ENCODE data around the gene THSD7A.

The THSD7A gene

DNA sequence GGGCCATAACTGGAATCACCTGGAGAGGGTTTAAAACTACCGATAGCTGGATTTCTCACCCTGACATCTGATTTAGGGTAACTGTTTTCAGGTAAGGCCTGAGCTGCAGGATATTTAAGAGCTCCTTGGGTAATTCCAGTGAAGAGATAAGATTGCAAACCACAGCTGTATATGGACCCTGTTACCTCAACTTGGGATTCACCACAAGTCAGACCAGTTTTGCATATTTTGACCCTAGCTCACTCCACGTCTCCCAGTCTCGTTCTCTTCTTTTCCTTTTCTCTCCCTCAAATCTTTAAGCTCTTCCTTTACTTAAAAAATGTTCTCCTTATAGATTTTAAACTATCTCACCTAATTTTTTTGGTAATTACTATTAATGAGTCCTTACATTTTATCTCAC lies 264.4 kb downstream of the THSD7A start:
- Histone ChIP-seq H3K4me3 (ENCODE audit: low read length) (no peak overlapping the region), H2AFZ (ENCODE audit: low read depth, low read length) (no peak overlapping the region), H3K36me3 (ENCODE audit: insufficient read depth, low read length) (no peaks in the 10 kb centered on the region), H3K9me3 (ENCODE audit: low read length) (no peaks in the 10 kb centered on the region), H3K4me1 (ENCODE audit: insufficient read depth, low read length) (no peaks in the 10 kb centered on the region), H3K27me3 (ENCODE audit: insufficient read depth, low read length) (no peaks in the 10 kb centered on the region)

DNA sequence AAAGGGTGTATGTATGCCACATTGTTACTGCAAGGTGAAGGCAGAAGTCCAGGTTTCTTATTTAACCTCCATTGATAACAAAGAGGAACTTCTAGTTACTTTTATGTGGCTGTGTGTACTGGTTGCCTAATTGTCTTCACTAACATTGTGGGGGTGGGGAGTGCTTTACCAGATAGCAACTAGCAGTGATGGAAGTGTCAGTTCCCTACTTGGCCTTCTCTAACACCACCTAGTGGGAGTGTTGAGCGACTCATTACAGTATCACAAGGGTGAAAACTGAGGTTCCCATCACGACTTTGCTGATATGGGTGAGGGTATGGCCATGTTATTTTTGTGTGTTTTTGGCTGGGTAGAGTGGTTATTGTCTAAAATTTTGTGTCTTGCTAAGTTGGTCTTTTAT lies 274.4 kb downstream of the THSD7A start:
- H3K36me3 ChIP-seq (ENCODE audit: insufficient read depth, low read length) = no peaks in the 10 kb centered on the region
- H3K9me3 ChIP-seq (ENCODE audit: low read length) = no peaks in the 10 kb centered on the region
- no peaks in the 10 kb centered on the region for H3K4me1 ChIP-seq (ENCODE audit: insufficient read depth, low read length)
- no peak overlapping the region for H3K4me3 ChIP-seq (ENCODE audit: low read length)
- no peaks in the 10 kb centered on the region for H3K27me3 ChIP-seq (ENCODE audit: insufficient read depth, low read length)
- no peak overlapping the region for H2AFZ ChIP-seq (ENCODE audit: low read depth, low read length)

DNA sequence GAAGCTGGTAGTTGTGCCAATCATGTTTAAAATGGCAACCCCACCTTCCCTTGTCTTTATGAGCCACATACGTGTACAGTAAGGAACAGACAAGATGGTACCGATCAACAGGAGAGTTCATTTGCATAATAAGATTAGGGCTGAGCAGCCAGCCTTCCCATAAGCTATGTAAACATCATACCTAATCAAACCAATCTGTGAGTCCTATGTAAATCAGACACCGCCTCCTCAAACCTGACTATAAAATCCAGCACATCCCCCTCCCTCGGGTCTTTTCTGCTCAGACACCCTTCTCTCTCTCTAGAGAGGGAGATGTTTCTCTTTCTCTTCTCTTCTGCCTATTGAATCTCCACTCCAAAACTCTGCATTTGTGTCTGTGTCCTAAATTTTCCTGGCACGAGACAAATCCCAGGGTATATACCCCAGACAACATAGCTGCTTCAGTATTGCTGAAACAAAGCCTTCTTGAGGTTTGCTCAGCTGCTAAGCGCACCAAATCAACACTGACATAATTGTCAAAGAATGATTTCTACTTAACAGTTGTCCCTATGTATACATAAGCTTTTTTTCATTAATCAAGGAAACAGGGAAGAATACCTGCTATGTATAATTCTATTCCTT lies 279.2 kb downstream of the THSD7A start:
- no peaks in the 10 kb centered on the region for H3K27me3 ChIP-seq (ENCODE audit: insufficient read depth, low read length)
- H3K9me3 ChIP-seq (ENCODE audit: low read length) = no peaks in the 10 kb centered on the region
- H3K36me3 ChIP-seq (ENCODE audit: insufficient read depth, low read length) = no peaks in the 10 kb centered on the region
- no peaks in the 10 kb centered on the region for H3K4me1 ChIP-seq (ENCODE audit: insufficient read depth, low read length)
- no peak overlapping the region for H3K4me3 ChIP-seq (ENCODE audit: low read length)
- H2AFZ ChIP-seq (ENCODE audit: low read depth, low read length) = no peak overlapping the region

DNA sequence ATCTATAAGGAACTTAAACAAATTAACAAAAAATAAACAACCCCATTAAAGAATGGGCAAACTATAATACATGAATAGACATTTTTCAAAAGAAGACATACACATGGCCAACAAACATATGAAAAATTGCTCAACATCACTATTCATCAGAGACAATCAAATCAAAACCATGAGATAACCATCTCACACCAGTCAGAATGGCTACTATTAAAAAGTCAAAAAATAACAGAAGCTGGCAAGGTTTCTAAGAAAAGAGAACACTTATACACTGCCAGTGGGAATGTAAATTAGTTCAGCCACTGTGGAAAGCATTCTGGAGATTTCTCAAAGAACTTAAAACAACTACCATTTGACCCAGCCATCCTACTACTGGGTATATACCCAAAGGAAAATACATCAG lies 280.5 kb downstream of the THSD7A start:
- H3K27me3 ChIP-seq (ENCODE audit: insufficient read depth, low read length) = no peaks in the 10 kb centered on the region
- H3K36me3 ChIP-seq (ENCODE audit: insufficient read depth, low read length) = no peaks in the 10 kb centered on the region
- H3K4me3 ChIP-seq (ENCODE audit: low read length) = no peak overlapping the region
- no peaks in the 10 kb centered on the region for H3K9me3 ChIP-seq (ENCODE audit: low read length)
- no peaks in the 10 kb centered on the region for H3K4me1 ChIP-seq (ENCODE audit: insufficient read depth, low read length)
- no peak overlapping the region for H2AFZ ChIP-seq (ENCODE audit: low read depth, low read length)

DNA sequence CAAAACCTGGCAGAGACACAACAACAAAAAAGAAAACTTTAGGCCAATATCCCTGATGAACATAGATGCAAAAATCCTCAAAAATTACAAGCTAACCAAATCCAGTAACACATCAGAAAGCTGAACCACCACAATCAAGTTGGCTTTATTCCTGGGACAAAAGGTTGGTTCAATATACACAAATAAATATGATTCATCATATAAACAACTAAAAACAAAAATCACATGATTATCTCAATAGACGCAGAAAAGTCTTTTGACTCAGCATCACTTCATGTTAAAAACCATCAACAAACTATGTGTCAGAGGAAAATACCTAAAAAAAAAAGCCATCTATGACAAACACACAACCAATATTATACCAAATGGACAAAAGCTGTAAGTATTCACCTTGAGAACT lies 283.5 kb downstream of the THSD7A start:
- H3K4me1 ChIP-seq (ENCODE audit: insufficient read depth, low read length) = no peaks in the 10 kb centered on the region
- H3K9me3 ChIP-seq (ENCODE audit: low read length) = no peaks in the 10 kb centered on the region
- no peaks in the 10 kb centered on the region for H3K27me3 ChIP-seq (ENCODE audit: insufficient read depth, low read length)
- no peak overlapping the region for H3K4me3 ChIP-seq (ENCODE audit: low read length)
- no peak overlapping the region for H2AFZ ChIP-seq (ENCODE audit: low read depth, low read length)
- no peaks in the 10 kb centered on the region for H3K36me3 ChIP-seq (ENCODE audit: insufficient read depth, low read length)

DNA sequence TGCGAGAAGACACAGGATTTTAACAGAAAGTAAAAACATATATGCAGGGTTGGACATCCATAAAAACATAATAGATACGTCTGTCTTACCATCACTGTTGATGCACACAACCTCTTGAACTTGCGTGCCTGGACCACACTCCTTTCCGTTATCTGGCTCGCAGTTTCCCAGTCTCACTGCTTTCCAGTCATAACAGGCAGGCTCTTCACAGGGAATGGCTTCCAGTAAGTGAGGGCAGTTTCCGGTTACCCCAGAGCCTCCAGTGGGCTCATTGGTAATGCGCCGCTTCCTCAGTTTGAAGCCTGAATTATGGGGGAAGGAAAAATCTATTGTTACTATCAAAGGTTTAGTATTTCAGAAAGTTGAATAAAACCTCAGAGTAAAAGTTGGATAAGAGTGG lies 290.7 kb downstream of the THSD7A start:
- H3K36me3 ChIP-seq (ENCODE audit: insufficient read depth, low read length) = peaks cover 3% of the 10 kb centered on the region
- peaks cover 2% of the 10 kb centered on the region for H3K9me3 ChIP-seq (ENCODE audit: low read length)
- H3K4me3 ChIP-seq (ENCODE audit: low read length) = no peak overlapping the region
- H3K27me3 ChIP-seq (ENCODE audit: insufficient read depth, low read length) = no peaks in the 10 kb centered on the region
- H3K4me1 ChIP-seq (ENCODE audit: insufficient read depth, low read length) = no peaks in the 10 kb centered on the region
- H2AFZ ChIP-seq (ENCODE audit: low read depth, low read length) = no peak overlapping the region

DNA sequence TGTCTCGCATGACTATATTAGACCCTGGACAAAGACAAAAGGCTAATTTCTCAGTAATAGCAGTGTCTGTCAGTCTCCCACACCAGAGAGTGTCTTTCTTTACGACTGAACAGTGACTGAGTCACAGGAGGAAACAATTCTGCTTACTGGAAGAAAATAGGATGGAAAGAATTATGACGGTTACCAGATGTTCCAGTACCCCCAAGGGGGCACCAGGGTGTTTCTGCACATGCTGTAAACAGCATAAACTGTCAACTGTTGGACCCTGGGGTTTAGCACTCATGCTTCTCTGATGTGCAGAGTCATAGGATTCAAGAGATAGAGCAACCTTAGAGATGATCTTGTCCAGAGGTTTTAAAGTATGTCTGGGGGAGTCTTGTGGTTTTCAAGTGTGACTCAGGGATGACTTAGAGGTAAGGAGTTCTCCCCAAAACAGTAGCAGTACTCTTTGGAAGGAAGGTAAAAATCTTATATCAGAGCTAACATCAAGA lies 291.7 kb downstream of the THSD7A start:
- no peak overlapping the region for H3K4me3 ChIP-seq (ENCODE audit: low read length)

DNA sequence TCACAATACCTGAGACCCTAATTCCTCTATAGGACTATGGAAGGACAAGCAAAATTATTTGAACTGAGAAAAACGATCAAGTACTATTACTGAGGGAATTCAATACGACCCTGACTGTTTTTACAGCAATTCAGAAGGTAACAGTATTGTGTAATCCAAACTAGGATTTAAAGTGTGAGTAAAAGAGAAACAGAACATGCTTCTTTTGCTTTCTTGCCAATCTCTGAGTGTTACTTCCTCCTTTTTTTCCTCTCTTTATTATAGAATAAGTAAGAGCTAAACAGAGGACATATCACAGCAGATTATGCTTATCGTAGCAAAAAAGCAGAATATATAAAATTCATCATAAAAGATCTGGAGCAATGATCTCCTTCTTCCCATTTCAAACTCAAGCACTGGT lies 292.1 kb downstream of the THSD7A start:
- Histone ChIP-seq H3K9me3 (ENCODE audit: low read length) (peaks cover 2% of the 10 kb centered on the region), H2AFZ (ENCODE audit: low read depth, low read length) (no peak overlapping the region), H3K36me3 (ENCODE audit: insufficient read depth, low read length) (peaks cover 3% of the 10 kb centered on the region), H3K27me3 (ENCODE audit: insufficient read depth, low read length) (no peaks in the 10 kb centered on the region), H3K4me3 (ENCODE audit: low read length) (no peak overlapping the region), H3K4me1 (ENCODE audit: insufficient read depth, low read length) (no peaks in the 10 kb centered on the region)

More for the DNA sequence above, 291.7 kb downstream of the THSD7A start:
- H2AFZ ChIP-seq (ENCODE audit: low read depth, low read length) = no peak overlapping the region
- peaks cover 2% of the 10 kb centered on the region for H3K9me3 ChIP-seq (ENCODE audit: low read length)
- peaks cover 3% of the 10 kb centered on the region for H3K36me3 ChIP-seq (ENCODE audit: insufficient read depth, low read length)
- no peaks in the 10 kb centered on the region for H3K27me3 ChIP-seq (ENCODE audit: insufficient read depth, low read length)
- H3K4me1 ChIP-seq (ENCODE audit: insufficient read depth, low read length) = no peaks in the 10 kb centered on the region

DNA sequence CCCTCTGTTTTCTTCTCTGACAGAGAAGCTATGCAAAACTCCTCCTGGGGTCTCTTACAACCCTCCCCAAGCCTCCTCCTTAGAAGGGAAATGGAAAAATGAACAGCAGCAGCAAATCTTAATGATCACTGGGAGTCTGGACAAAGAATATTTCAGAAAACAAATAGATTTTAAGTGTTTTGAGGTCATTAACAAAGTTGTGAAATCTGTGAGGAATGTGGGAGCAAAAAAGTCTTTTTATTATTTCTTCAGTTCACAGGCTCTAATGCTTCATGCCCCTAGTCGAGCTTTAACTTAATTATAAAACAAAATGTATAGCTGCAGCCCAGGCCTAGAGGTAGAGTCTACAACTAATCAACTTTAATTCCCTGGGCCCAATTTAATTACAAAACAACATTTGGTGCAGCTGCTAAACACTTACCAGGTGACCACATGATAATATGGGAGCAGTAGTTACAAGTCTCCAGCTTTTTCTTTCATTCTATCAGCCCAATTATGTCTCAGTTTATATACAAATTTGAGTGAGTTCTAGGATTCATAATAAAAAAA lies 293.2 kb downstream of the THSD7A start:
- H3K36me3 ChIP-seq (ENCODE audit: insufficient read depth, low read length) = peaks cover 3% of the 10 kb centered on the region
- H3K9me3 ChIP-seq (ENCODE audit: low read length) = peaks cover 2% of the 10 kb centered on the region
- no peaks in the 10 kb centered on the region for H3K4me1 ChIP-seq (ENCODE audit: insufficient read depth, low read length)
- no peak overlapping the region for H2AFZ ChIP-seq (ENCODE audit: low read depth, low read length)
- no peak overlapping the region for H3K4me3 ChIP-seq (ENCODE audit: low read length)
- no peaks in the 10 kb centered on the region for H3K27me3 ChIP-seq (ENCODE audit: insufficient read depth, low read length)

DNA sequence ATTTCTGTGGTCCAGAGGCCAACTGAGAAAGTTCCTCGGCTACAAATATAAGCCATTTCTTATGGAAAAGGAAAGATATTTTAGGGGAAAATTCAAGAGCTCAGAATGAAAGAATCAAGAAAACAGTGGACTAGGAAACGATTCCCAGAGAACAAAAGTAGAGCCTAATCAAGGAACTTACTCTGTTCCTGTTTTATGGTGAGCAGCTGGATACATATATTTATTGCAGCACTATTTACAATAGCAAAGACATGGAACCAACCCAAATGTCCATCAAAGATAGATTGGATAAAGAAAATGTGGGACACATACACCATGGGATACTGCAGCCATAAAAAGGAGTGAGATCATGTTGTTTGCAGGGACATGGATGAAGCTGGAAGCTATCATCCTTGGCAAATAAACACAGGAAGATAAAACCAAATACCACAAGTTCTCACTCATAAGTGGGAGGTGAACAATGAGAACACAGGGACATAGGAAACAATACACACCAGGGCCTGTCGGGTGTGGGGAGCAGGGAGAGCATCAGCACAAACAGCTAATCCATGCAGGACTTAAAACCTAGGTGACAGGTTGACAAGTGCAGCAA lies 298.7 kb downstream of the THSD7A start:
- no peak overlapping the region for H3K4me3 ChIP-seq (ENCODE audit: low read length)
- no peaks in the 10 kb centered on the region for H3K9me3 ChIP-seq (ENCODE audit: low read length)
- no peaks in the 10 kb centered on the region for H3K27me3 ChIP-seq (ENCODE audit: insufficient read depth, low read length)
- no peaks in the 10 kb centered on the region for H3K36me3 ChIP-seq (ENCODE audit: insufficient read depth, low read length)
- H2AFZ ChIP-seq (ENCODE audit: low read depth, low read length) = no peak overlapping the region
- no peaks in the 10 kb centered on the region for H3K4me1 ChIP-seq (ENCODE audit: insufficient read depth, low read length)

DNA sequence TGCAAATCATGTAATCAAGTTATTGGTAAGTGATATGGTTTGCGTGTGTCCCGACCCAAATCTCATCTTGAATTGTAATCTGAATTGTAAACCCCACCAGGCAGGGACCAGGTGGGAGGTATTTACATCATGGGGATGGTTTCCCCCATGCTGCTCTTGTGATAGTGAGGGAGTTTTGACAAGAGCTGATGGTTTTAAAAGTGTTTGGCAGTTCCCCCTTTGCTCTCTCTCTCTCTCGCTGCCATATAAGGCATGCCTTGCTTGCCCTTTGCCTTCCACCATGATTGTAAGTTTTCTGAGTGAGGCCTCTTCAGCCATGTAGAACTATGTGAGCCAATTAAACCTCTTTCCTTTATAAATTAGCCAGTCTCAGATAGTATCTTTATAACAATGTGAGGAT lies 302.6 kb downstream of the THSD7A start:
- no peak overlapping the region for H3K4me3 ChIP-seq (ENCODE audit: low read length)
- H3K4me1 ChIP-seq (ENCODE audit: insufficient read depth, low read length) = peaks cover 5% of the 10 kb centered on the region
- no peak overlapping the region for H2AFZ ChIP-seq (ENCODE audit: low read depth, low read length)
- H3K9me3 ChIP-seq (ENCODE audit: low read length) = no peaks in the 10 kb centered on the region
- H3K27me3 ChIP-seq (ENCODE audit: insufficient read depth, low read length) = no peaks in the 10 kb centered on the region
- no peaks in the 10 kb centered on the region for H3K36me3 ChIP-seq (ENCODE audit: insufficient read depth, low read length)

DNA sequence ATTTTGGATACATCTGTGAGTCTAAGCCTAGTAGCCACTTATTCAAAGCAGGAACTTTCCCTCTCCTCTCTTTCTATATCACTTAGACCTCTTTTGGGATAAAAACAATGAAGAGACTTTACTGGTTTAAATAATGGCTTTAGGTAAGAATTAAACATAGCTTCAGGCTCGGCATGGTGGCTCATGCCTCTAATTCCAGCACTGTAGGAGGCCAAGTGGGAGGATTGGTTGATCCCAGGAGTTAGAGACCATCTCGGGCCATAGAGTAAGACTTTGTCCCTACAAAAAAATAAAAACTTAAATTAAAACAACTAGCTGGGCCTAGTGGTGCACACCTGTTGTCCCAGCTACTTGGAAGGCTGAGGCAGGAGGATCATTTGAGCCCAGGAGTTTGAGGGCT lies 304.3 kb downstream of the THSD7A start:
- Histone ChIP-seq H3K36me3 (ENCODE audit: insufficient read depth, low read length) (no peaks in the 10 kb centered on the region), H3K4me3 (ENCODE audit: low read length) (no peak overlapping the region), H2AFZ (ENCODE audit: low read depth, low read length) (no peak overlapping the region), H3K27me3 (ENCODE audit: insufficient read depth, low read length) (no peaks in the 10 kb centered on the region), H3K9me3 (ENCODE audit: low read length) (no peaks in the 10 kb centered on the region), H3K4me1 (ENCODE audit: insufficient read depth, low read length) (peaks cover 9% of the 10 kb centered on the region)

DNA sequence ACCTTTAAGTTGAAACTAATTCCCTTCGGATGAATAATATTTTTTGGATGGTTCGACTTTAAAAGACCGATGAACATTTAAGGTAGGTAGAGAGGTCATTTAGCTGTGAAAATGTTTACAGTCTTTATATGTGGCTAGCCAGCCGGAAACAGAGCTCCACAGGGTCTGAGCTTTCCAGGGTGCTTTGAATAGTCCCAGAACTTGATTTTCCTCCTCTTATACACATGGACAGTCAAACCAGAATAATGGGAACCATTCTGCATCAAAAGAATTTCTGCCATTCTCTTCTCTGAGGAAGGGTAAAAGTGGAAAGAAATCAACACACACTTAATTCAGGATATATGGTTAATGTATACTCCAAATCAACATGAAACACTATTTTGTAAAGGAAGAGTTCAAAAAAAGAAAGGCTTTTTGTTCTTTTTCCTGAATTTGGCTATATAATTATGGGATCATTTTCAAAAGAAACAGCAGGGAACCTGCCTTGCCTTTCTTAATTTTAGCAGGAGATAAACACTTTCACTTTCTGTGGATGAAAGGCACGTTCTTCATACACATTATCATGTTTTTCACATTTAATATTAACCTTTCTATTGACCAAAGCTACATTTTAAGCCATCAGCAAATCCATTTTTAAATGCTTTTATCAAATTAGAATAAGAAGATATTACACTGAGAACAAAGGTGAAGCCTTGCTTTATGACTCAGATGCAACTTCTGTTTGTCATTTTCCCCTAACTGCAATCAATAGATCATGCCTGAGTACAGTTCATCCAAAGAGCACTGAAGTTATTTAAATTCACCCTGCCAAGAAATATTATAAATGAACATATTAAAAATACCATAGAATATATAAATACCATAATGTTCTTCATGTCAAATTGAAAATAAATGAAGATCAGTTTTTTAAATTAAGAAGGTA lies 307.3 kb downstream of the THSD7A start:
- Histone ChIP-seq H3K27me3 (ENCODE audit: insufficient read depth, low read length) (no peaks in the 10 kb centered on the region), H3K36me3 (ENCODE audit: insufficient read depth, low read length) (no peaks in the 10 kb centered on the region), H3K9me3 (ENCODE audit: low read length) (no peaks in the 10 kb centered on the region), H3K4me3 (ENCODE audit: low read length) (peak overlapping the region; percentile 23), H3K4me1 (ENCODE audit: insufficient read depth, low read length) (peaks cover 9% of the 10 kb centered on the region), H2AFZ (ENCODE audit: low read depth, low read length) (peak overlapping the region; percentile 76)

All from neuron (in vitro differentiated cells).